Adrenal gland (tissue), 5 donors: ENCODE results near the gene SLC29A3.

Experiments used
- POLR2A ChIP-seq, 2 donors: fragments of 450-650 bp; IDR thresholded peaks; one replicate each; pipeline ENCODE4 v1.6.1; 2017; ENCODE audit warnings: antibody characterized with exemption in 2 of 2, mild to moderate bottlenecking in 2 of 2, moderate library complexity in 1 of 2
- TF ChIP-seq, protein P1 (sequence below), 6 experiments: fragments of 450-650 bp in 4 of 6; fragments of 200-600 bp in 2 of 6; sonication (generic) in 1 of 6; IDR thresholded peaks; 1 replicate in 5 of 6; 2 replicates in 1 of 6; pipeline versions ENCODE4 v1.5.1 to v1.8.0; 2016 to 2021; ENCODE audit warnings: antibody characterized with exemption in 6 of 6, mild to moderate bottlenecking in 2 of 6, moderate library complexity in 1 of 6
- donor health status: DM: no; HTN: no; CAD: no.

DNA sequence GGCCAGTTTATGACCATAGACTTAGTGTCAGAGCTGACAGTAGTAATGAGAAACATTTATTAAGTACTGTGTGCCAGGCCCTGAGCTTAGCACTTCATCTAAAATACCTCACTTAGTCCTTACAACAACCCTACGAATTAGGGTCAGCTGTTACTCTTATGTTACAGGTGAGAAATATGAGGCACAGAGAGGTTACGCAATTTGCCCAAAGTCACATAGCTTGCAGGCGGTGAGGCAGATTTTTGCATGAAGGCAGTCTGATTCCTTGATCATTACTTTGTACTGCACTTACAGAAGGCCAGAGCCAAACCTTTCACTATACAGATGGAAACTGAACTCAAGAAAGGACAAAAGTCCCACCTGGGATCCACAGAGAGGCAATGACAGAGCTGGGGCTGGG, 87.8 kb downstream of the SLC29A3 start:
- TF ChIP-seq, protein P1, sequence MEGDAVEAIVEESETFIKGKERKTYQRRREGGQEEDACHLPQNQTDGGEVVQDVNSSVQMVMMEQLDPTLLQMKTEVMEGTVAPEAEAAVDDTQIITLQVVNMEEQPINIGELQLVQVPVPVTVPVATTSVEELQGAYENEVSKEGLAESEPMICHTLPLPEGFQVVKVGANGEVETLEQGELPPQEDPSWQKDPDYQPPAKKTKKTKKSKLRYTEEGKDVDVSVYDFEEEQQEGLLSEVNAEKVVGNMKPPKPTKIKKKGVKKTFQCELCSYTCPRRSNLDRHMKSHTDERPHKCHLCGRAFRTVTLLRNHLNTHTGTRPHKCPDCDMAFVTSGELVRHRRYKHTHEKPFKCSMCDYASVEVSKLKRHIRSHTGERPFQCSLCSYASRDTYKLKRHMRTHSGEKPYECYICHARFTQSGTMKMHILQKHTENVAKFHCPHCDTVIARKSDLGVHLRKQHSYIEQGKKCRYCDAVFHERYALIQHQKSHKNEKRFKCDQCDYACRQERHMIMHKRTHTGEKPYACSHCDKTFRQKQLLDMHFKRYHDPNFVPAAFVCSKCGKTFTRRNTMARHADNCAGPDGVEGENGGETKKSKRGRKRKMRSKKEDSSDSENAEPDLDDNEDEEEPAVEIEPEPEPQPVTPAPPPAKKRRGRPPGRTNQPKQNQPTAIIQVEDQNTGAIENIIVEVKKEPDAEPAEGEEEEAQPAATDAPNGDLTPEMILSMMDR (IDR thresholded peaks at IDR 0.05): no peak
- no peak for TF ChIP-seq POLR2A (IDR thresholded peaks at IDR 0.05)
